ENCODE data around the gene MECP2.
"Not testable (repeated sequence)": the region's sequence is repeated elsewhere in the genome, so short reads cannot be mapped to it uniquely, and the experiment has no call there.

The MECP2 gene

DNA sequence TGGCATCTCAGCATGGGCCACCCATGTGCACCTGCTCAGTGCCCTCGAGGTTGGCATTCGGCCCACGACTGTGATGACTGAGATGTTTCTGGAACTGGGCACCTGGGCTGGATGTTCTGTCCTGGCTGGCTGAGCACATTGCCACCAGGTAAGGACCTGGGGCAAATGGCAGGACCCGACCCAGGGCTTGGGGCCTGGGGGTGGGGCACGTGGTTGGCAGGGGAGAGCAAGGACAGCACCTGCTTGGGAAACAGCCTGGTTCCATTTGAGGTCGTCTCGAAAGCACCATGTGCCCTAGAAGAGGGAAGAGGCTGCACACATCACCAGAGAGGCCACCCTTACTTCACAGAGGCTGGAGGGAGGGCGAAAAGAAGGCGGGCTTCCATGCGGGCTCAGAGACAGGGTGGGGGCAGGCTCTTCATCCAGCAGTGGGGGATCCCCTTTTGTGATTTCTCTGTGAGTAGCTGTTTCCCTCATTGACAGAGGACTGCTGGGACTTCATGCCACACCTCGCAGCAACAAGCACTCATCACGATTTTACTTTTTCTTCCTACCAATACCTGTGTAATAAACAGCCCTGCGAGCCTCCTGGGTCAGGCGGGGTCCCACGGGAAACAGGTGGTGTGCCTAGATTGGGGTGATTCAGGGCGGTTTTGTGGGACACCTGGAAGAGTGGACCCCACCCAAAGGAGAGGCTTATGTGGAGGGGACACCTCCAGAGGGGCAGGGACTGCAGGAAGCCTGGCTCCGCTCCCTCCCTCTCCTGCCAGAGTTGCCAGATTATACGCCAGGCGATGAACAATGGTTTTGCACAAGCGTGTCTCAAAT, 113.0 kb downstream of the MECP2 start:
- no peak for DNase-seq

GRCh38 chrX:153983321-153983801, 114.2 kb downstream of the MECP2 start:
- DNase-seq: no peak

GRCh38 chrX:153981771-153982533, 115.6 kb downstream of the MECP2 start:
- no peak for DNase-seq

DNA sequence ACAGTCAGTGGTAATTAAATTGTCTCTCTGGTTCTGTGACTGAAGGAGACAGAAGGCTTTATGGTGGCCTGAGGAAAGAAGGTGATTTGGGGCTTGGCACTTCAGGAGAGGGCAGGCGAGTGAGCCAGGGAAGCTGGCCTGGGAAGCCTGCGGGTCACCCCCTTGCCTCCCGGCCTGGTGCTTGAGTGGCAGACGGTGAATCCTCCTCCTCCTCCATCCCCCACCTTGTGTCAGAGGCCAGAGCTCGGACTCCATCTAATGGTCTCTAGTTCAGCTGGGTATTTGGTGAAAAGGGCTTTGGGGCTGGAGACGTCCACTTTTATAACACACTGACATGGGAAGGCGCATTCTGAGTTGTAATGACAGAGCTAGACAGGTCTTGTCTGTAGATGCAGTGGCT, 116.3 kb downstream of the MECP2 start:
- no peak for DNase-seq

DNA sequence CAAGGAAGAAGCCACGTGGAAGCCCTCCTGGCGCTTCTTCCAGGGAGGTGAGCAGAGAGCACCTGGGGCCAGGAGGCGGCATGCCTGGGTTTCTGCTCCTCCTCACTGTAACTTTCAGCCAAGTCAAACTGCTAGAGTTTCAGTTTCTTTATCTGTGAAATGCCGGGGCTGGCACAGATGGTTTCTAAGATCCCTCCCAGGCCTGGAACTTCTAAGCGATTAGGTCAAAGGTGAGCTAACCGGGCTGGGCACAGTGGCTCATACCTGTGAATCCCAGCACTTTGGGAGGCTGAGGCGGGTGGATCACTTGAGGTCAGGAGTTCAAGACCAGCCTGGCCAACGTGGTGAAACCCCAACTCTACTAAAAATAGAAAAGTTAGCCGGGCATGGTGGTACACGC, 117.1 kb downstream of the MECP2 start:
- DNase-seq: not testable (repeated sequence)

- DNase-seq: no peak
Observed at GRCh38 chrX:153974726-153975286, 122.7 kb downstream of the MECP2 start.

DNA sequence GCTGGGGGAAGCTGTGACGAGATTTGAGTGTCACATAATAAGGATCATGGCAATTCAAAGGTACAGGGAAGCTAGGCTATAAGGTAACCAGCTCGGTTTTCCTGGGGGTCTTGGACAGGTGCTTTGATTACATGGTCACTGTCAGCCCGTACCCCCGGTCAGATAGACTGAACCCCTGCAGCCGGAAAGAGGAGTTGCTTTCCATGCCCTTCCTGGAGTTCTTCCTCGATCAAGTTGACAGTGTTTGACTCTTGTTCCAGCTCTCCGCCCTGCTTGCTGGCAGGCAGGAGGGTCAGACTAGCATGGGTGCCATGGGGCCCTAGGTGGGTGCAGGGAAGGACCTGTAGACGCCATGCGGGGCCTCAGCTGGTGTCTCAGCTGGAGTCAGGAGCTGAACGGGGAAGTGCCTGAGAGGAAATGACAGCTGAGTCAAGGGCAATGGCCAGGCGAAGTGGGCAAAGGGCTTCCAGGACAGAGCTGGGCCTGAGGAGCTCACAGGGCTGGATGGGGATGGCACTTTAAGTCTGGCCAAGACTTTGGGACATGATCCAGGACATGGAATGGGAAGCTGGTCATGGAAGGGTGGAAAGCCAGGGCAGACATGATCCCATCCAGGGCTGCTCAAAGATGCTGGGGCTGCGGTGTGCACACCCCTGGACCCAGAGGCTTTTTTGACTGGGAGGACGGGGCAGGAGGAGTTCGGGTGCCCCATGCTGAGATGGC, 123.4 kb downstream of the MECP2 start:
- no peak for DNase-seq

DNA sequence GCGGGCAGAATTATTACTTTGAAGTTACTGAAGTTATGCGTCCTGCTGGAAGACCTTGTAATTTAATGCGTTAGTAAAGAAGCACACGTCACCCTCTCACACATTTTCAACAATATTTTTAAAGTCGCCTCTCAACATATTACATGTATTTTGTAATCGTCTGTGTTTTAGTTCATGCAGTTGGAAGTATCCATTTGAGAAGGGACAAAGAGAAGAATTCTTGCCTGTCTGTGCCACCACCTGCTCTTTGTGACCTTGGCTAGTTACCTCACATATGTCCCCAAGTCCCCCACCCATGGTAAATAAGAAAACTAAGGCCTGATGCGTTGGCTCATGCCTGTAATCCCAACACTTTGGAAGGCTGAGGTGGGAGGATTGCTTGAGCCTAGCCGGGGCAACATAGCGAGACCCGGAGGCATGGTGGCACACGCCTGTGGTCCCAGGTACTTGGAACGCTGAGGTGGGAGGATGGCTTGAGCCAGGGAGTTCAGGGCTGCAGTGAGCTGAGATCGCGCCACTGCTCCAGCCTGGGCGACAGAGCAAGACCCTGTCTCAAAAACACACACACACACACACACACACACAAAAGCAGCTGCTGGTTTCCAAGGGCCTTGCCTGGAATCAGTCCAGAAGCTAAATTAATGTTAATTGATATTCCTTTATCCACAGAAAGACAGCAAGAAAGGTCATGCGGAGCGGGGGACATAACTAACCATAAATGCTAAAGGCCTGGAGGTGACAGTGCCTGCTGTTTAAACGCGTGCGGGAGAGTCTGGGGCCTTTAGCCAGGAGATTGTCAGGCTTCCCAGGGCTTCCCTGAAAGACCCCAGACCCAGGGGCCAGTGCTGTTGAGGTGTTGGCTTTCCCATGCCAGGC, 124.2 kb downstream of the MECP2 start:
- no peak for DNase-seq

DNA sequence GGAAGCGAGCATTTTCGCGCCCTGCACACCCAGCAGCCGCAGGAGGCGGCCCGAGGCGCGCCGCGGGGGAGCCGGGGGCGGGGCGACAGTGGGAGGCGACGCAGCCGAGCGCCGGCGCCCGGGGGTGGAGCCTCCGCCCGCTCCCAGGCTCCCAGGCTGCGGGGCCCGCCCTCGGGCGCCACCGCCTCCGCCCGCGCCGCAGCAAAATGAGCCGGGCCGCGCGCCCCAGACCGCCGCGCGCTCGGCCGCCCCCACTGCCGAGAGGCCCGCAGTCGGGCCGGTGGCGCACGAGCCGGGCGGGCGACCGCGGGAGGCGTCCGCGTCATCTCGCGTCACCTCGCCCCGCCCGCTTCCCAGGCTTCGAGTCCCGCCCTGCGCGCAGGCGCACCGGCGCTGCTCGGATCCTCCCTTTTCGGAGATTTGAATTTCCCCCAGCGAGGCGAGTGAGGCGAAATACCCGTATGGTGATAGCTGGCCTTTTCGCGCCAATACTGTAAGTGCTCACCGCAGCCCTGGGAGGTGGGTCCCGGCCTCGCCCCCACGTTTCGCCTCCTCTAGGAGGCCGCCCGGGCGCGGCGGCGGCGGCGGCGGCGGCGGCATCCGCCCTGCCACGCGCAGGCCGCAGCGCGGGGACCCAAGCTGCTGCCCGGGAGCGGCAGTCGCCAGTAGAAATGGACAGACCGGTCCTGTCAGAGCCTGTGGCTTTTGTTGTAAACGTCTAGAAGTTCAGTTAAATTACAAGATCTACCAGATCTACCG, 125.0 kb downstream of the MECP2 start, which contains the start of gene TMEM187:
TMEM187 (plus strand) TSS at position 387 of the 759 bp plus-strand sequence. CDS start 9,309 bp downstream, outside the sequence.
- DNase-seq: peak; percentile 53

All from cortex of kidney (tissue), 1 donor.